GM20431 (cell line): ENCODE measurements around the gene APBA2.
"Not testable (repeated sequence)": the region's sequence is repeated elsewhere in the genome, so short reads cannot be mapped to it uniquely, and the experiment has no call there.

Experiments
- in situ Hi-C: fragments of 300-500 bp; cut with MseI, MboI; formaldehyde crosslinking; loops from one replicate; pipeline ENCODE4 v1.15.0; 2020; ENCODE audit warnings: low sequenced_read_pairs; ENCODE audit not compliant: unreplicated experiment

APBA2 gene

DNA sequence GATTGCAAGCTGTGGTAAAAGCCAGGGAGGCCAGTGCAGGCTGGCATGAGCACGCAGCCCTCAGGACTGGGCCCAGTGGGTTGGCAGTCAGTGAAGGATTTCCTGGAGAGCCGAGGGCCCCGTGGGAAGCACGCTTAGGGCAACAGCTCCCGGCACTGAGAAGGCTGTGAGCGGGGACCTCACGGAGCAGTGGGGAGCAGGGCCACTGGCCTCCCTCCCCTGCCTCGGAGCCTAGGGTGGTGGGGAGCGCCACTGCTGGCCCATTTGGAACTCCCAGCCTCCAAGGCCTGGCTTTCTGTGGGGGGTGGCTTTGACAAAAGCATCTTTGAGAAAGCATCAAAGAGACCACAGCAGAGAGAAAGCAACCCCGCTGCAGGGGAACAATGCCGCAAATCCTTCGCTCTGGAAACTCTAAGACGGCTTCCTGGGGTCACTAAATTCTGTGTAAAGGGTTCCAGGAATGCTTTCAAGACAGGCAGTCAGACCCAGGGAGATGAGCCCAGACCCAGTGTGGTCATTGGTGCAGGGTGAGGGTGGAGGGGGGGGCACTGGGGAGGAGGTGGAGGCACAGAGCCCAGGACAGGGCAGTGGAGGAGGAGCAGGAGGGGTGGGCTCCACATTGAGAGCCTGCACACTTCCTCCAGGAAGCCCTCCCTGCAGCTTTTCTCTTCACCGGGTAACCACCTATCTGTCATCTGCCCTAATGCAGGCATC lies 9.5 kb upstream of the APBA2 start:
- in situ Hi-C loops: no loop called here

DNA sequence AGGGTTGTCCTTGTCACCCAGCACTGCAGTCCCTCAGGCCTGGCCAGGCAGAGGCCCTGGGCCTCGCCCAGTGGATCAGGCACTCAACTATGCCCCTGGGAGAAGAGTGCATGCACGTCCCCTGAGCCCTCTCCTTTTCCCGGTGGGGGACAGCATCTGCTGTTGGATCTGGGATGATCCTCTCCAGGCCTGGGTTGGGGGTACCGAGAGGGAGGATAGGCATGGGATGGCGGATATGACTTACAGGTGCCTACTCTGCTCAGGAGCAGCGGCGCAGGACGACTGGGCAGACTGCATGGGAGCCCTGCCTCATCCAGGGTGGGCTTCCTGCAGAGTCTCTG lies 9.0 kb upstream of the APBA2 start:
- in situ Hi-C loops: no loop called here

DNA sequence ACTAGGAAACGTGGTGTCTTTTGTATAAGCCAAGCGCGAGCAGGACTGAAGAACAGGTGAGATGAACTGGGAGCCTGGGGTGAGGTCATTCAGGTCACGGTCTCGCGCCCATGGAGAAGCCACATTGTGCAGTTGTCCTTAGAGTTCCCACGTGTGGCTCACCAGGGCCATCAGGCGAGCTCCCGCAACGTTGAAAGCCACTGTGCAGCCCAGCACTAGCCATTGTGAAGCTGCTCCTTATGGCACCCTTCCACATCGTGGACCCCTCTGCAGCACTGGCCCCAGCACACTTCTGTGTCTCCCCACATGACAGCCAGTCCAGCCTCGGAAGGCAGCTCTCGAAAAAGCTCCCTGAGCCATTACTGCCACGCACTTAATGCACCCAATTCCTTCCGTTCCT lies 7.6 kb upstream of the APBA2 start:
- in situ Hi-C loops: no loop called here

DNA sequence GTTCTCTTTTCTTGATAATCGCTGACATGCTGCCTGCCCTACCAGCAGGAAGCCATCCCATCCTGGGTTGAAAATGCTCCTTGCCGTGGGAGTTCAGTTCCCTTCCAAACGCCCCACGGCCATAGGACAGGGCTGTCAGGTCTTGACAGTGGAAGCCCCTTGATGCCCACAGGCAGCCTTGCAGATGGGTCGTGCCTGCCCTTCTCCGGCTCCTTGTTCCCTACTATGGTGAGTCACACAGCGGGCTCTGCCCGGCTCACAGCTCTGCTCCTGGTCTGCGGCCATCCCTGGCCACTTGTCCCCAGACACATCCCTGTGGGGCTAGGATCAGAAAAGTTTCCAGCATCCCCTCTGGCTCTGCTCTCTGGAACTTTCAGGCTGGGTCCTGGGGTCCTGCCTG lies 6.2 kb upstream of the APBA2 start:
- in situ Hi-C loops: no loop called here

DNA sequence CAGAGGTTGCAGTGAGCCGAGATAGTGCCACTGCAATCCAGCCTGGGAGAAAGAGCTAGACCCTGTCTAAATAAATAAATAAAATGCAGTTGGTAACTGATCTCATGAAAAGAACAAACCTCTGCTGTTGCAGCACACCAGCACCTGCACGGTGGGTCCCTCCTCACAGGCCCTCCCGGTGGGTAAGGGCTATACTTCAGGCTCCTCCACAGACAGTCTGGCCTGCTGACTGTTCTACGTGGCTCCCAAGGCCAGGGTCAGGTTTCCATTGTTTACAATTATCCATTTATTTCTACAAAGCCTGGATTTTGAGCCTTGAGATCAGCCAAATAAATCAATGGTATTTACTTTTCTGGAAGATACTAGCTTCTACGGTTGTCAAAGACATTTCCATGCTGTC lies 5.1 kb upstream of the APBA2 start:
- in situ Hi-C loops: no loop called here

DNA sequence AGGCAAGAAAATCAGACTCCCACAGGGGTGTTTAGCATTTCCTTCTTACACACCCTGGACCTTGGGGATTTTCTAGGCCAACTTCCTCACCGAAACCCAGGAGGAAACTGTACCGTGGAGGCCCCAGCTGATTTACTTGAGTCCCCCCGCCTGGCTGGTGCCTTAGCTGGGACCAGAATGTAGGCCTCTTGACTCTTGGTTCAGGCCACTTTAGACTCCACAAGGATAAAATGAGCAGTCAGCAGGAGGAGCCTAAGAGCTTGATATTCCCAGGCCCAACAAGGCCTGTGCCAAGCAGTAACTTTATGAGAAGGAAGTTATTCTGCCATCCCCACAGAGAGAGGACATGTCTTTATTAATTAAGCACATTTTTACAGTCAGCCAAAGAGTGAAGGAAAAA lies 4.6 kb upstream of the APBA2 start:
- in situ Hi-C loops: no loop called here

DNA sequence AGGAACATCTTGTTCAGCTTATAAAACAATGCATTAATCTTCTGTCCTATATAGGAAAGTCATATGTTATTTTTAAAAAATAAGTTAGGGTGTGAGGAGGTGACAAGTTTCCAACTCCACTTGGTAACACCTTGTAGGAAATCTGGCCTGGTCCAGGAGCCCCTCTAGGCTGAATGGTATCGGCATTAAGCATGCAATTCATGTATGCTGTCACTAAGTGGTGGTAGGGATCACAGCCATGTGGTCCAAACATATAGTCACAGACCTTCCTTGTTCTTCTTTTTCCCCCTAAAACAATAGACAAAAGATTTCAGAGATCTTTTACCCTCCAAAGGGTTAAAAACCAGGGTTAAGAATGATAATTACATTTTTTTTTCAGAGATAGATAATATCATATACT lies 4.2 kb upstream of the APBA2 start:
- in situ Hi-C loops: no loop called here

DNA sequence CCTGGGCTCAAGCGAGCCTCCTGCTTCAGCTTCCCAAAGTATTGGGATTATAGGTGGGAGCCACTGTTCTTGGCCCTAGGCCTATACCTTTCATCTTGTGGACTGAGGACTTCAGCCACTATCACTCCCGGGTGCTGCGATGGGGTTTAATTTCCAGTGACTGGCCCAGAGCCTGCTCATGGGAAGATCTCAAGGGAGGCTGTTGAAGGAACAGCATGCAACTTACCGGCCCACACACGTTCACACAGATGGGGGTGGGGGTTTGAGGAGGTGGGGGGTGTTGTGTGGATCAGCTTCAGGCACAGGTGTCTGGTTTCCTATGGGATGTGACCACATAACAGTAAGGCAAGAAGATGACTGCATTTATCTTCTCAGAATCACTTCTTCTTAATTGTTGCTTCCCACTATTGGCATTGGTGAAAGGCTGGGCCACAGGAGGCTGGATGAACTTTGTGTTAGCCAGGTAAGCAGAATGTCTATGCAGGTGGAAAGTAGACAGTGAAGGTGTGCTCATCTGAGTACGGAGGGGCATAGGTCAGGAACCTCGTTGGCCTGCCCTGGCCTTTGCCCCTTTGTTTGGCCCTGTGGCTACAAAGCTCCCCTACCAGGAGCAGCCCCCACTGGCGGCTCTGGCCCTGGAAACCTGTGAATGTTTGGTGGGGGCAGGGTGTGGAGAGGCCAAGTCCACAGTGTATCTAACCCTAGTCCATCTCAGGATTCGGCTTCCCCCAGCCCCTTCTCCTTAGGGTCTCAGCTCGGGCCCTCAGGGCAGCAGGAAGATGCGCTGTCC lies 1.4 kb upstream of the APBA2 start:
- in situ Hi-C loops: no loop called here

DNA sequence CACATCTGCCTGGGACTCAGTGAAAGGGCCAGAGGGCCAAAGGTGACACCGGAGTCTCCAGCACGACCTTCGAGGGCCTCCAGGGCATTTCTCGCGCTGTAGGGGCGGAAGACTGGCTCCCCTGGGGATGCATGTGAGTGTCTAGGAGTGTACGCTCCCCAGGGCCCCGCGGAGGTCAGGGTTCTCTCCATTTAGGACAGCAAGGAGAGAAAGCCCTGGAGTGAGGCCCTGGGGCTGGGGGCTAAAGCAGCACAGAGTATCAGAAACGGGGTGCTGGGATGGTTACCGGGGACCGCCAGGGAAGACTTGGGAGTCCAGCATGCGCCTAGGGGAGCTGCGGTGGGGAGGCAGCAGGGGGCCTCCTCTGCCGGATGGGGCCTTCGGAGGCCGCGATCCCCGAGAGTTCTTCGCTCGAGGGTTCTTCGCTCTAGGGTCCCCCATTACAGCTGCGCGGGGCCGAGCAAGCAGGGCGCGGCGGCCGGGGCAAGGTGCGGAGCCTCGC lies 595 bp upstream of the APBA2 start:
- in situ Hi-C loops: no loop called here

- in situ Hi-C loops: no loop called here
Observed at GRCh38 chr15:28886431-28887338, 911 bp downstream of the APBA2 start.

DNA sequence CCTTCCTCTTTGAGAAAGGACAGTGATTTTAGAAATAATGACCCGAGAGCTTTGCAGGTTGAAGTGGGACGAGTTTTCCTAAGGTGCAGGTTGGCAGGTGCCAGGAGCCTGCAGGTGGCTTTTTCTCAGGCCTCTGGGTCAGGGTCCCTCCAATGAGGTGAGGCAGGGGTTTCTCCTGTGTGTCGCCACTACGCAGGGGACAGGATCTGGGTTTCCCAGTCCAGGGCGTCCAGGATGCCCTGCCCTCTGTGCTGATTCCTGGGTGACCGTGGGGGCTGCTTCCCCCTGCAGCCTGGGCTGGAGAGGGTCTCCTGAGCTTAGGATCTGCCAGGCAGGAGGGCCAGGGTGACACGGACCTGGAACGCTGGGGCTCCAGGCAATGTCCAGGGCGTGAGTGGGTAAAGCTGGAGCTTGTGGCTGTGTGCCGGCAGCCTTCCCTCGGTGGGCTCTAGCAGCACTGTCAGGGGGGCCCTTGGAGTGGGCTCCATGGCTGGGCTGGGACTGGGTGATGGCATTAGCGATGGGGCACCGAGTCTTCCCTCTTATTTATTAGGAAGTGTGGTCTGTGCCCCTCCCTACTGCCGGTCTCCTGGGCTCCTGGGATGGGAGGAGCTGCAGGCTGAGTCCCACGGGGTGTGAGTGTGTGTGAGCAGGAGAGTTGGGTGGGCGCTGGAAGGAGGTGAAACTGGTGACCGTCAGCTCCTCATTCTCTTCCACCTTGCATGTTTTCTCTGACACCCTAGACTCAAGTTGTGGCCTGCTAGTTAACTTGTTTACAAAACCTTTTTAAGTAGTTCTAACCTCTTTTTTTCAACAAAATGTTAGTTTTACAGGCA lies 1.8 kb downstream of the APBA2 start:
- in situ Hi-C loops: no loop called here

- in situ Hi-C loops: no loop called here
Observed at GRCh38 chr15:28888302-28888894, 2.6 kb downstream of the APBA2 start.

DNA sequence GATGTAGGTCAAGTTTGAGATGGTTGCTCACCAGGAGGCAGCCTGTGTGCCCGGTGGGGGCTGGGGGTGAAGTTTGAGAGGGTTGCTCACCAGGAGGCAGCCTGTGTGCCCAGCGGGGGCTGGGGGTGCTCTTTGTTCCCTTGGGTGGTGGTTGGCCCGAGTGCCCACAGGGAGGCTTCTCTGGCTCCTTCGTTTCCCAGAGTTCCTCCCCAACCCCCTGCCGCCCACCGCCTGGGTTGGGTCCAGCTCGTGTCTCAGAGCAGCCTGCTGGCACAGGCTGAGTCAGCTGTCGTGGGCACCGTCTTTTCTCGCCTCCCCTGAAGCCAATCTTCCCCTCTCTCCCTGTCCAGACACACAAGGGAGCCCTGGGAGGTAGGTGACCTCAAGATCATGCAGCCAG lies 3.1 kb downstream of the APBA2 start:
- in situ Hi-C loops: no loop called here

DNA sequence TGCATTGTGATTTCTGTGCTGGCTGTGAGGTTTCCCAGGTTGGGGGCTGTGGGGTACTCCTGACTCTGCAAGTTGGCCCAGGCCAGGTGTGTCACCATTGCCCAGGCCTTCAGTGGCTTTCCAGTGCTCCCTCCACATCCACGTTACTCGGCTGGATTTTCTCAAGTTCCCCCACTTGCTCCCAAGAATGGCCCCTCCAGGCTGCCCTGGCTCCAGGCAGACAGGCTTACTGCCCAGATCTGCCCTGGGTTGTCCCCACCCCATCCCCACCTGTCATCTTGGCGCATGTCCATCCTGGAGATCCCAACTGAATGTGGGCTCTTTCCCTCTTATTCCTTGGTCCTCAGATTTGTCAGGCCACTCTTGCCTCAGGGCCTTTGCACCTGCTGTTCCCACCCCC lies 3.6 kb downstream of the APBA2 start:
- in situ Hi-C loops: no loop called here

- in situ Hi-C loops: not testable (repeated sequence)
Observed at GRCh38 chr15:28889871-28890270, 4.1 kb downstream of the APBA2 start.

DNA sequence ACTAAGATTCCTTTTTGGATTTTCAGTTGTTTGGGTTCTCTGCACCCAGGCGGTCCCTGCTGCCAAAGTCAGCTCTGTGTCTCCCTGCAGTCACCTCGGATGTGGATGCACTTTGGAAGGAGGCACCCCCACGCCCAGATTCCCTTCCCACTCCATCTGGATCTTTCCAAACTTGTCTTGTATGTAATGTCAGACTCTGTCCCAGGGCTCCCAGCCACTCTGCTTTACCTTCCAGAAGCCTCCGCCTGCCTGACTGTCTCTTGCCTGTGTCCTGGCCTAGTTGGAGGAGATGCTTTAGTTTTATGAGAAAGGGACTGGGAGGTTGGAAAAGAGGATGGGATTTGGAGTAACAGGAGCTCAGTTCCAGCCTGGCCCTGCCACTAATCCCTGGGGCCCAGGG lies 4.5 kb downstream of the APBA2 start:
- in situ Hi-C loops: not testable (repeated sequence)

DNA sequence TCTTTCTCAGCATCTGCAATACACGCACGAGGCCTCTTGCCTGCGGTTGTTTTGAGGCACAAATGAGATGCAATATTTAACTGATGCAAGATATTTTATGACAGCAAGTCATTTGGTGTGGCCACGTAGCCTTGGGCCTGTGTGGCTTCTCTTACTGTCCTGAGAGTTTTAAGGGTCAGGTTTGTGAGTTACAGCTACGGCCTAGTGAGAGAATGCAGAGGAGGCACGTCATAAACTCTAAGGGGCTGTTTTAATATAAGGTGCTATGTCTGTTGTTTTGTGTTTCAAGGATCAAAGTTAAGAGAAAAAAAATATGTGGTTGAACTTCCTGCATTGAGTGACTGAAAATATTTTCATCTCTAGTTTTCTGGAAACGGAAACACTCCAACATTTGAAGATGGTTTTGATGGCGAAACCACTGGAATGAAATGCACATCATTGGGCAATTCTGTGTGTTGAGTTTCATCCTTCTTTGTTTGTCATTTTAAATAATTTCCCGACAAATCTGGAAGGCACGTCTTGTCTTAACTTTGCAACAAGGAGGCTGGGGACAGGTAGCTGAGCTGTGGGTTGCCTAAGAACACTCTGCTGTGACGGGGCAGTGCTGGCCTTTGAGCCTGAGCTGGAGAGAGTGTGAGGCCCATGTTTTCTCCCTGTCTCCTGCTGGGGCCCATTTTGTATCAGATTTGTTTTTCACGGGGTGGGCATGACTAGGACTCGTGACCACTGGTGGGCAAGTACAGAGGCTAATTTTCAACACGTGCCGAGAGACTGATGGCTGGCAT lies 5.1 kb downstream of the APBA2 start:
- in situ Hi-C loops: no loop called here

GRCh38 chr15:28891588-28891987 lies 5.8 kb downstream of the APBA2 start:
- in situ Hi-C loops: no loop called here
